ENCODE data around the gene MTG2.

Gene MTG2

GRCh38 chr20:62150310-62150575, 32.6 kb upstream of the MTG2 start:
- DNase-seq (ENCODE audit: low spot score) = no peak
- in situ Hi-C loops (cut with MboI; ENCODE audit: low pct_unique_long_range_greater_than_20kb, low sequenced_read_pairs, unreplicated experiment) = no loop called here
- no peak for TF ChIP-seq CTCF (IDR thresholded peaks at IDR 0.05; ENCODE audit: extremely low read depth, insufficient read depth, missing control alignments)

- in situ Hi-C loops (cut with MboI; ENCODE audit: low pct_unique_long_range_greater_than_20kb, low sequenced_read_pairs, unreplicated experiment) = no loop called here
- no peak for DNase-seq (ENCODE audit: low spot score)
These were observed 31.6 kb upstream of the MTG2 start for GRCh38 chr20:62151225-62151624.

GRCh38 chr20:62151835-62152364, 30.9 kb upstream of the MTG2 start:
- no peak for DNase-seq (ENCODE audit: low spot score)
- no peak for TF ChIP-seq CTCF (IDR thresholded peaks at IDR 0.05; ENCODE audit: extremely low read depth, insufficient read depth, missing control alignments)
- in situ Hi-C loops (cut with MboI; ENCODE audit: low pct_unique_long_range_greater_than_20kb, low sequenced_read_pairs, unreplicated experiment) = no loop called here

More at GRCh38 chr20:62151225-62151624, 31.6 kb upstream of the MTG2 start:
- no peak for TF ChIP-seq CTCF (IDR thresholded peaks at IDR 0.05; ENCODE audit: extremely low read depth, insufficient read depth, missing control alignments)

GRCh38 chr20:62155428-62156253, 27.2 kb upstream of the MTG2 start:
- no peak for TF ChIP-seq CTCF (IDR thresholded peaks at IDR 0.05; ENCODE audit: extremely low read depth, insufficient read depth, missing control alignments)
- in situ Hi-C loops (cut with MboI; ENCODE audit: low pct_unique_long_range_greater_than_20kb, low sequenced_read_pairs, unreplicated experiment) = no loop called here
- DNase-seq (ENCODE audit: low spot score) = no peak

- in situ Hi-C loops (cut with MboI; ENCODE audit: low pct_unique_long_range_greater_than_20kb, low sequenced_read_pairs, unreplicated experiment) = no loop called here
- DNase-seq (ENCODE audit: low spot score) = no peak
- TF ChIP-seq CTCF (IDR thresholded peaks at IDR 0.05; ENCODE audit: extremely low read depth, insufficient read depth, missing control alignments) = no peak
These were observed 26.6 kb upstream of the MTG2 start for GRCh38 chr20:62156254-62156556.

GRCh38 chr20:62156592-62157386, 26.0 kb upstream of the MTG2 start:
- peak; percentile 80 for TF ChIP-seq CTCF (IDR thresholded peaks at IDR 0.05; ENCODE audit: extremely low read depth, insufficient read depth, missing control alignments)
- in situ Hi-C loops (cut with MboI; ENCODE audit: low pct_unique_long_range_greater_than_20kb, low sequenced_read_pairs, unreplicated experiment) = no loop called here
- DNase-seq (ENCODE audit: low spot score) = peak; percentile 89

Data from GM13977 (cell line).